ENCODE data around the gene LARGE1. TPM values are rescaled to one million over a fixed set of nuclear protein-coding genes. Genes with fewer than 3 reads are reported as not detected.

Gene LARGE1
- total and polyA plus RNA-seq, 2 of the 4 experiments (the other 2 are of a cell fraction) = 6.2 to 12.4 TPM

DNA sequence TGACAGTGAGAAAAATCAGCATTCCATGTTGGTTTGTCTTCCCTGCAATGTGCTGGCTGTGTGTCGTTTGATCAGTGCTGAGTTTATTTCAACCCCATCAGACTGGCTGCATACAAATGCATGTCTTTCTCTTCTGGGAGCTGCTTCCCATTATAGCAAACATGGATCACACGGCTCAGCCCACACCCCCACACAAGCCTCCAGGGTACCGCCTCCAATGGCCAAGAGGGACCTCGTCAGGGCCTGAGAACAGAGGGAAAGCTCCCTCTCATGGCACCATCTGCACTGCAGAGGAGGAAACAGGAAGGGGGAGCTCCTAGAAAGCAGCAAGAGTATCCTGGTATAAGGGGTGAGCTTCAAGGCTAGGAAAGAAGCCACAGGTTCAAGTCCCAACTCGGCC lies 214.2 kb downstream of the LARGE1 start:
- H3K4me3 ChIP-seq (ENCODE audit: insufficient read depth, low read depth, low read length) = no peak overlapping the region
- H3K9ac ChIP-seq (ENCODE audit: low read depth, low read length) = no peak overlapping the region
- no peak overlapping the region for H3K14ac ChIP-seq (replicated peaks; ENCODE audit: low read depth, low read length)
- H3K27ac ChIP-seq (ENCODE audit: insufficient read depth, low read length) = no peak overlapping the region
- no peak overlapping the region for H3K4me2 ChIP-seq (ENCODE audit: low read depth, low read length)
- in situ Hi-C loops (cut with MboI; ENCODE audit: low sequenced_read_pairs) (no loop called here), dilution Hi-C loops (cut with HindIII; ENCODE audit: low sequenced_read_pairs, unreplicated experiment) (no loop called here), intact Hi-C loops (cut with micrococcal nuclease) (no loop called here)
- H2BK20ac ChIP-seq (ENCODE audit: low read depth, low read length) = no peak overlapping the region
- H4K5ac ChIP-seq (ENCODE audit: low read depth, low read length) = no peak overlapping the region
- no peak overlapping the region for H2AFZ ChIP-seq (replicated peaks; ENCODE audit: low read length, poor library complexity)
- H4K91ac ChIP-seq (ENCODE audit: insufficient read depth, low read depth, low read length) = no peak overlapping the region
- H3K4me1 ChIP-seq (ENCODE audit: control insufficient read depth, insufficient read depth, low read length) = peaks cover 2% of the 10 kb centered on the region
- ChIA-PET POLR2A (ENCODE audit: unreplicated experiment) (no interaction called here), CTCF (interaction anchor here (0.6 kb wide), 1 partner anchor 16 kb away, joined by 3 read pairs; no protein-coding TSS in a partner anchor)
- H2AK5ac ChIP-seq (ENCODE audit: low read depth, low read length) = no peak overlapping the region
- H3K18ac ChIP-seq (ENCODE audit: low read depth, low read length) = no peak overlapping the region
- no peaks in the 10 kb centered on the region for H3K36me3 ChIP-seq (ENCODE audit: control insufficient read depth, insufficient read depth, low read length)
- H2BK5ac ChIP-seq (ENCODE audit: low read depth, low read length, poor library complexity, severe bottlenecking) = no peak overlapping the region
- H3K4ac ChIP-seq (ENCODE audit: low read depth, low read length) = no peak overlapping the region
- H4K8ac ChIP-seq (ENCODE audit: low read depth in 2 of 2, low read length in 2 of 2) = no peak overlapping the region
- H2BK120ac ChIP-seq (ENCODE audit: low read depth, low read length) = no peak overlapping the region
- no peak overlapping the region for H3K23ac ChIP-seq (ENCODE audit: low read depth, low read length)
- DNase-seq = no peak
- H3K9me1 ChIP-seq (ENCODE audit: insufficient read depth, low read length) = no peaks in the 10 kb centered on the region
- no TSS peak for BruUV-seq (replicated peaks)
- H3K27me3 ChIP-seq (ENCODE audit: control insufficient read depth, insufficient read depth, low read length) = no peaks in the 10 kb centered on the region
- H3K56ac ChIP-seq (ENCODE audit: extremely low read depth, insufficient read depth, low read length) = no peak overlapping the region
- ATAC-seq (ENCODE audit: low read depth) = no peak
- no peak overlapping the region for H2BK15ac ChIP-seq (ENCODE audit: low read depth, low read length)
- H2AK9ac ChIP-seq (replicated peaks; ENCODE audit: low read depth, low read length, poor library complexity) = no peak overlapping the region
- no CpG with 5 or more reads among the region's 5 CpGs for WGBS, 2 experiments (ENCODE audit: extremely low coverage in 2 of 2, insufficient read length in 1 of 2)
- H3K9me3 ChIP-seq (ENCODE audit: control insufficient read depth, insufficient read depth, low read length) = peaks cover 2% of the 10 kb centered on the region
- H3K79me1 ChIP-seq (ENCODE audit: low read depth in 1 of 2, low read length in 2 of 2) = no peaks in the 10 kb centered on the region; a peak in 1 of 4 replicates
- TF ChIP-seq BHLHE40 (IDR thresholded peaks at IDR 0.05; ENCODE audit: low read depth, low read length) = no peak
- TF ChIP-seq, protein P1, sequence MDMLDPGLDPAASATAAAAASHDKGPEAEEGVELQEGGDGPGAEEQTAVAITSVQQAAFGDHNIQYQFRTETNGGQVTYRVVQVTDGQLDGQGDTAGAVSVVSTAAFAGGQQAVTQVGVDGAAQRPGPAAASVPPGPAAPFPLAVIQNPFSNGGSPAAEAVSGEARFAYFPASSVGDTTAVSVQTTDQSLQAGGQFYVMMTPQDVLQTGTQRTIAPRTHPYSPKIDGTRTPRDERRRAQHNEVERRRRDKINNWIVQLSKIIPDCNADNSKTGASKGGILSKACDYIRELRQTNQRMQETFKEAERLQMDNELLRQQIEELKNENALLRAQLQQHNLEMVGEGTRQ (IDR thresholded peaks at IDR 0.05; ENCODE audit: low read depth, low read length) = no peak
- no peak for TF ChIP-seq FOS (IDR thresholded peaks at IDR 0.05; ENCODE audit: low read depth, low read length)
- TF ChIP-seq CEBPB (IDR thresholded peaks at IDR 0.05; ENCODE audit: low read depth, low read length) = no peak
- no peak for TF ChIP-seq MAFK (IDR thresholded peaks at IDR 0.05; ENCODE audit: low read depth, low read length)
- TF ChIP-seq MXI1 (IDR thresholded peaks at IDR 0.05; ENCODE audit: borderline replicate concordance, low read depth, low read length) = no peak
- no peak for TF ChIP-seq SMC3 (IDR thresholded peaks at IDR 0.05; ENCODE audit: low read depth, low read length)
- no peak for TF ChIP-seq MAZ (IDR thresholded peaks at IDR 0.05; ENCODE audit: borderline replicate concordance, low read depth, low read length)
- TF ChIP-seq RFX5 (IDR thresholded peaks at IDR 0.05; ENCODE audit: low read depth, low read length) = no peak
- TF ChIP-seq NFE2L2 (IDR thresholded peaks at IDR 0.05; ENCODE audit: low read depth, low read length) = no peak
- TF ChIP-seq RAD21 (IDR thresholded peaks at IDR 0.05; ENCODE audit: low read length) = no peak
- no peak for TF ChIP-seq CHD1 (IDR thresholded peaks at IDR 0.05; ENCODE audit: low read depth, low read length)
- TF ChIP-seq POLR2A (IDR thresholded peaks at IDR 0.05; ENCODE audit: low read depth, low read length) = no peak
- TF ChIP-seq, protein P2, sequence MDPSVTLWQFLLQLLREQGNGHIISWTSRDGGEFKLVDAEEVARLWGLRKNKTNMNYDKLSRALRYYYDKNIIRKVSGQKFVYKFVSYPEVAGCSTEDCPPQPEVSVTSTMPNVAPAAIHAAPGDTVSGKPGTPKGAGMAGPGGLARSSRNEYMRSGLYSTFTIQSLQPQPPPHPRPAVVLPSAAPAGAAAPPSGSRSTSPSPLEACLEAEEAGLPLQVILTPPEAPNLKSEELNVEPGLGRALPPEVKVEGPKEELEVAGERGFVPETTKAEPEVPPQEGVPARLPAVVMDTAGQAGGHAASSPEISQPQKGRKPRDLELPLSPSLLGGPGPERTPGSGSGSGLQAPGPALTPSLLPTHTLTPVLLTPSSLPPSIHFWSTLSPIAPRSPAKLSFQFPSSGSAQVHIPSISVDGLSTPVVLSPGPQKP (IDR thresholded peaks at IDR 0.05; ENCODE audit: borderline replicate concordance, low read depth, low read length) = no peak
- no peak for TF ChIP-seq RCOR1 (IDR thresholded peaks at IDR 0.05; ENCODE audit: insufficient replicate concordance, low read length)
- TF ChIP-seq, protein P3, sequence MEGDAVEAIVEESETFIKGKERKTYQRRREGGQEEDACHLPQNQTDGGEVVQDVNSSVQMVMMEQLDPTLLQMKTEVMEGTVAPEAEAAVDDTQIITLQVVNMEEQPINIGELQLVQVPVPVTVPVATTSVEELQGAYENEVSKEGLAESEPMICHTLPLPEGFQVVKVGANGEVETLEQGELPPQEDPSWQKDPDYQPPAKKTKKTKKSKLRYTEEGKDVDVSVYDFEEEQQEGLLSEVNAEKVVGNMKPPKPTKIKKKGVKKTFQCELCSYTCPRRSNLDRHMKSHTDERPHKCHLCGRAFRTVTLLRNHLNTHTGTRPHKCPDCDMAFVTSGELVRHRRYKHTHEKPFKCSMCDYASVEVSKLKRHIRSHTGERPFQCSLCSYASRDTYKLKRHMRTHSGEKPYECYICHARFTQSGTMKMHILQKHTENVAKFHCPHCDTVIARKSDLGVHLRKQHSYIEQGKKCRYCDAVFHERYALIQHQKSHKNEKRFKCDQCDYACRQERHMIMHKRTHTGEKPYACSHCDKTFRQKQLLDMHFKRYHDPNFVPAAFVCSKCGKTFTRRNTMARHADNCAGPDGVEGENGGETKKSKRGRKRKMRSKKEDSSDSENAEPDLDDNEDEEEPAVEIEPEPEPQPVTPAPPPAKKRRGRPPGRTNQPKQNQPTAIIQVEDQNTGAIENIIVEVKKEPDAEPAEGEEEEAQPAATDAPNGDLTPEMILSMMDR (conservative IDR thresholded peaks at IDR 0.05; ENCODE audit: low read depth, low read length) = no peak
- H4K20me1 ChIP-seq (ENCODE audit: insufficient read depth, low read length) = no peaks in the 10 kb centered on the region

All from IMR-90 (cell line).